ENCODE results near the gene PRLR.

DNA sequence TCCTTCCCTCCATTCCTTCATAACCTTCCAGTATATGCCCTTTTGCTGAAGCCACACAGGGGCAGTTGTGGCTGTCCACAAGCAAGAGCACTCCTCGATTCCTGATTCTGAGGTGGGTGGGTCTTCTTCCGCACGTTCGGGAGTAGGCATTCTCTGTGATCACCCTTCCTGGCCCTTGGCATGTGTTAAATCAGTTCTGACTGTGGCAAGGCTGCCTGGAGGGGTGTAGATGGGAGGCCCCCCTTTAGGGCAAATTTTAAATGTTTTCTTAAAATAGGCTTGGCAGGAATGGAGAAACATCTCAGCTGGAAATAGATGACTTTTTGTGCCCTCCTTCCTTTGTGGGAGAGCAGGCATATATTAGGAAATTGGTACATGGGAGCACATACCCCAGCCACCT is 185.6 kb downstream of the PRLR start:
- TF ChIP-seq, protein P1, sequence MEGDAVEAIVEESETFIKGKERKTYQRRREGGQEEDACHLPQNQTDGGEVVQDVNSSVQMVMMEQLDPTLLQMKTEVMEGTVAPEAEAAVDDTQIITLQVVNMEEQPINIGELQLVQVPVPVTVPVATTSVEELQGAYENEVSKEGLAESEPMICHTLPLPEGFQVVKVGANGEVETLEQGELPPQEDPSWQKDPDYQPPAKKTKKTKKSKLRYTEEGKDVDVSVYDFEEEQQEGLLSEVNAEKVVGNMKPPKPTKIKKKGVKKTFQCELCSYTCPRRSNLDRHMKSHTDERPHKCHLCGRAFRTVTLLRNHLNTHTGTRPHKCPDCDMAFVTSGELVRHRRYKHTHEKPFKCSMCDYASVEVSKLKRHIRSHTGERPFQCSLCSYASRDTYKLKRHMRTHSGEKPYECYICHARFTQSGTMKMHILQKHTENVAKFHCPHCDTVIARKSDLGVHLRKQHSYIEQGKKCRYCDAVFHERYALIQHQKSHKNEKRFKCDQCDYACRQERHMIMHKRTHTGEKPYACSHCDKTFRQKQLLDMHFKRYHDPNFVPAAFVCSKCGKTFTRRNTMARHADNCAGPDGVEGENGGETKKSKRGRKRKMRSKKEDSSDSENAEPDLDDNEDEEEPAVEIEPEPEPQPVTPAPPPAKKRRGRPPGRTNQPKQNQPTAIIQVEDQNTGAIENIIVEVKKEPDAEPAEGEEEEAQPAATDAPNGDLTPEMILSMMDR (IDR thresholded peaks at IDR 0.05) = no peak
- no peak for TF ChIP-seq POLR2A (IDR thresholded peaks at IDR 0.05)

All from uterus (tissue), 2 donors.